IPS-18c (cell line): Measurements from ENCODE around the gene NECAB2.
"Not testable (repeated sequence)": the region's sequence is repeated elsewhere in the genome, so short reads cannot be mapped to it uniquely, and the experiment has no call there.

Source experiments
- H3K4me3 ChIP-seq: 2 replicates; pipeline ENCODE4 v1.7.0; 2013; ENCODE audit warnings: low read depth, mild to moderate bottlenecking, low read length, moderate library complexity; ENCODE audit not compliant: insufficient read depth
- H3K9me3 ChIP-seq: one replicate; pipeline ENCODE4 v1.6.1; 2013; ENCODE audit warnings: mild to moderate bottlenecking, low read length, moderate library complexity; ENCODE audit not compliant: control insufficient read depth, insufficient read depth

Gene NECAB2

GRCh38 chr16:83934684-83934977 lies 33.4 kb upstream of the NECAB2 start:
- Histone ChIP-seq H3K4me3 (no peak overlapping the region), H3K9me3 (no peaks in the 10 kb centered on the region)

DNA sequence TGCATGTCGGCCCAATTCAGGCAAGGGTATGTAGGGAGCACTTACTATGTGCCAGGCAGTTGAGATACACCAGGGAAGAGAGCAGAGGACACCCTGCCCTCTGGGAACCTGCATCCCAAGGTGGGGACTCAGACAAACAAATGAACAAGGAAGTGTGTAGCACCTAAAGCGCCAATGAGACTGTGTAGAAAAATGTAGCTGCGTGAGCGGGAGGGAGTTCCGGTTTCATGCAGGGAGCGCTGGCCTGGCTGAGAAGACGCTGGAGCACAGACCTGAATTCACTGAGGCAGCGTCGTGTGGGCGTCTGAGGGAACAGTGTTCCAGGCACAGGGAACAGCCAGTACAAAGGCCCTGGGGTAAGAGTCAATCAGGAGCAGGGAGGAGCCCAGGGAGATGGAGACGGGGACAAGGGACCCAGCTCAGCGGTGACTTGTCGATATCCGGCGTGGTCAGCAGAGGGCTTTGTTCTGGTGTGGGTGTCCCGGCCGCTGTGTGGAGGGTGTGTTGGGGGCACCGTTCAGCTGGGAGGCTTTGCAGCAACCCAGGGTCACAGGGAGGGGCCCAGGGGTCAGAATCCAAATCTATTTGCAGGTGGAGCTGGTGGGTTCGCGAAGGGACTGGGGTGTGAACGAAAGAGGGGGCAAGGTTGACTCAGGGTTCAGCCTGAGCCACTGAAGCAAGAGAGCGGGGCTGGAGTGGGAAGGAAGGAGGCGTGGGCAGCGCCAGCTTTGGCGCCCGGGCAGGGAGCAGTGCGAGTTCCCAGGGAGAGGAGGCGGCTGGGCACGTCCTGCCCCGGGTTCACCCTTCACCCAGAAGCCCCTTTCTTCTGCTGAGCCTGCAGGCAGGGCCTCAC lies 32.8 kb upstream of the NECAB2 start:
- H3K4me3 ChIP-seq: no peak overlapping the region
- H3K9me3 ChIP-seq: no peaks in the 10 kb centered on the region

- no peaks in the 10 kb centered on the region for H3K9me3 ChIP-seq
Measured at GRCh38 chr16:83935858-83936255, 32.2 kb upstream of the NECAB2 start.

GRCh38 chr16:83936581-83937165 lies 31.4 kb upstream of the NECAB2 start:
- no peaks in the 10 kb centered on the region for H3K9me3 ChIP-seq
- H3K4me3 ChIP-seq: no peak overlapping the region

More at GRCh38 chr16:83935858-83936255, 32.2 kb upstream of the NECAB2 start:
- H3K4me3 ChIP-seq: no peak overlapping the region

DNA sequence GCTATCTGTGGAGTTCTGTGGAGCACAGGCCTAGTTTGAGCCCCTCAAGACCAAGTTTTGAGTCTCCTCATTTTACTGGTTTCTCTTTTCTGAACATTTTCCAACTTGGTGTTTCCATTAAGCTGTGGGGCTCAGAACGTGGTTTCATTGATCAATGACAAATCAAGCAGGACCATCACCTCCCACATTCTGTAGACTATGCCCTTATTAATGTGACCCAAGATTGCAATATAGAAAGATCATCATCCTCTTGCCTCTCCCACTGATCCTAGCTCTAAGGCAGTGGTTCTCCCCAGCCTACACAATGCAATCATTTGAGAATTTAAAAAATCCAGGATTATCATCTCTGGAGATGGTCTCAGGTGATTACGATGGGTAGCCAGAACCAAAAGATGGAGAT lies 30.8 kb upstream of the NECAB2 start:
- Histone ChIP-seq H3K9me3 (no peaks in the 10 kb centered on the region), H3K4me3 (no peak overlapping the region)

DNA sequence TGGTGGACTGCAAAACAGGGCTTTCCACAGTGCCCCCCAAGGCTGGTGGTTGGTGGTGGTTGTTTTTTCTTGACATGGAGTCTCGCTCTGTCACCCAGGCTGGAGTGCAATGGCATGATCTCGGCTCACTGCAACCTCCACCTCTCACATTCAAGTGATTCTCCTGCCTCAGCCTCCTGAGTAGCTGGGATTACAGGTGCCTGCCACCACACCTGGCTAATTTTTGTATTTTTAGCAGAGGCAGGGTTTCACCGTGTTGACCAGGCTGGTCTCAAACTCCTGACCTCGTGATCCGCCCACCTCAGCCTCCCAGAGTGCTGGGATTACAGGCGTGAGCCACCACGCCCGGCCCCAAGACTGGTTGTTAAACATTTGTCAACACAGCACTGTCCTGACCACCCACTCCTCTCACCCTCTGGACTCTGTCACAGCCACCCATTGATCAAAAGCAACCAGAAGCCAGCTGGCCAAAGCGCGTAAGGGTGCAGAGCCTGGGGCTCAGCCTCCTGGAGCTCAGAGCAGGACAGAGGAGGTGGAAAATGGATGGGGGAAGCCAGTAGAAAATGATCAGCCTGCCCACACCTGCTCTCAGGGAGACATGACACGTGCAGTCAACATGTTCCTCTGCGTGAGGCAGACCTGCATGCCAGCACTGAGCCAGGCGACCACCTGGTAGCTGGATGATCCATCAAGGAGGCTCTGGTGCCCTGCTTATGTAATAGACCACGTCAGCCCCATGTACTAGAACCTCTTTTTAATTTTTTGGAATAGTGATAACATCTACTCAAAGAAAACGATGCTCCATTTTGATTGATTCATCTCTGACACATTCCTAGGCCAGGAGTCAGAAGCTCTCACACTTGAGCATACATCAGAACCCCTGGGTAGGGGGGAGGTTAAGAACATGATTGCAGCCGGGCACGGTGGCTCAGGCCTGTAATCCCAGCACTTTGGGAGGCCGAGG lies 29.8 kb upstream of the NECAB2 start:
- H3K9me3 ChIP-seq: no peaks in the 10 kb centered on the region
- no peak overlapping the region for H3K4me3 ChIP-seq

DNA sequence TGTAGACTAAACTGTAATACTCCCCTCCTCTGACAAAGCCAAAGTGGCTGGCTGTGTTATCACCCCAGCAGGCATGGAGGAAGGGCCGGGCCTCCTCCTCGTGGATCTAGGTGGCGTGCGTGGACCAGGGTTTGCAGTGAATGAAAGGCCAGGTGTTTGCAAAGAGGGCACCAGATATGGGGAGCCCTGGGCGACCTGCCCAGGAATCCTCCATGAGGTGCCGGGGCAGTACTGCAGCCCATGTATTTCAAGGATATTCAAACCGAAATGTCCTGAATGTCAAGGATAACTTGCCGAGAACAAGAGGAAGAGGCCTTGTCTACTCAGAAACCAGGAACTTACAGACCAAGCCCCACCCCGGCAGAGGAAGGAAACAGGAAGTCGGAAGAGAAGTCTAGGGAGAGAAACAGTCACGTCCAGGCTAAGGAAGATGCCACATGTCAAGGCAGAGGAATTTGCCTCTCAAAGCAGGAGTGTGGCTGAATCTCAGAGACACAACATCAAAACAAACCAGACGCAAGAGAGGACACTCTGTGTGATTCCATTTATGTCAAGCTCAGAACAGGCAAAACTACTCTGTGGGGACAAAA lies 28.7 kb upstream of the NECAB2 start:
- H3K4me3 ChIP-seq: no peak overlapping the region
- H3K9me3 ChIP-seq: no peaks in the 10 kb centered on the region

DNA sequence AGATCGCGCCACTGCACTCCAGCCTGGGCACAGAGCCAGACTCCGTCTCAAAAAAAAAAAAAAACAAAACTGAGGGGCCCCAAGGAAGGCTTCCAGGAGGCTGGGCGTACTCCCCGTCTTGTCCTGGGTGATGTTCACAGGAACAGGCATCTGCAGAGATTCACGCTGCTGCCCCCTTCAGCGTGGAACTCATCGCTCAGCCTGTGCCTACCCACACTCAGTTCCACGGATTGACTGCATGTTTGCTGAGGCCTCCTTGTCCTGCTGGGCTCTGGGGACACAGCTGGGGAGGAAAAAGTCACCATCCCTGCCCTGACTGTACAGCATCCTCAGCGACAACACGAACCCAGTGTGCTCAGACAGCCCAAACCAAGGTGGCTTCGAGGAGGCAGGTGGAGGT lies 27.9 kb upstream of the NECAB2 start:
- Histone ChIP-seq H3K4me3 (no peak overlapping the region), H3K9me3 (no peaks in the 10 kb centered on the region)

DNA sequence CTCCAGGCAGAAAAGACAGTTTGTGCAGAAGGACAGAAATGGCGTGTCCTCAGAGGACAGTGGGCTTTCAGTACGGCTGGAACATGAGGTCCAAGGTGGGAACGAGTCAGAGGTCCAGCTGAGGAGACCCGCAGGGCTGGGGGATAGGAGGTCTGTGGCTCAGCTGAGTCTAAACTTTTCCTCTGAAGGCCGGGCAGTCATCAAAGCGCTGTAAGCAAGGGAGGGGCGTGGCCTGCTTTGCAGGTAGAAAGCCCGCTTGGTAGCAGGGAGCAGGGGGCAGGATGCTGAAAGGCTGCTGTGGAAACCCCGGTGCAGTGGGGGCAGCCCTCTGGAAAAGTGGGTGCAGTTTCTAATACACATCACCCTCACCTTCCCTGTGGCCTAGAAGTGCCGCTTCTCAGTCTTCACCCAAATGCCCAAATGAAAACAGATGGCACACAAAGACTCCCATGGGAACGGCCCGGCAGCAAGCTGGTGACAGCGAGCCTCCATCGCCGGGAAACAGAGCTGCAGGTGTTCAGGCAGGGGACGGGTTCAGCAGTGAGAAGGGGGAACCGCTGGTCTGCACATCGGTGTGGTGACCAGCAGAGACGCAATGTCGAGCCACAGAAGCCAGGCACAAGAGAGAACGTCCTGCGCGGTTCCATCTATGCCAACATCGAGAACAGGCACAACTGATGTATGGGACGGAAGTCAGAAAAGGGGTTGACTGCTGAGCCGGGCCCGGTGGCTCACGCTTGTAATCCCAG lies 27.2 kb upstream of the NECAB2 start:
- Histone ChIP-seq H3K4me3 (no peak overlapping the region), H3K9me3 (no peaks in the 10 kb centered on the region)

DNA sequence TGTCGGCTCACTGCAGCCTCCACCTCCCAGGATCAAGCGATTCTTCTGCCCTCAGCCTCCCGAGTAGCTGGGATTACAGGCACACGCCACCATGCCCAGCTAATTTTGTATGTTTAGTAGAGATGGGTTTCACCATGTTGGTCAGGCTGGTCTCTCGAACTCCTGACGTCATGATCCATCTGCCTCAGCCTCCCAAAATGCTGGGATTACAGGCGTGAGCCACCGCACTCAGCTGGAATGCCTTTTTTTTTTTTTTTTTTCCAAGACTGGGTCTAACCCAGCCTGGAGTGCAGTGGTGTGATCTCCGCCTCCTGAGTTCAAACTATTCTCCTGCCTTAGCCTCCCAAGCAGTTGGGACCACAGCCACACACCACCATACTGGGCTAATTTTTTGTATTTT lies 26.5 kb upstream of the NECAB2 start:
- not testable (repeated sequence) for H3K9me3 ChIP-seq, H3K4me3 ChIP-seq

DNA sequence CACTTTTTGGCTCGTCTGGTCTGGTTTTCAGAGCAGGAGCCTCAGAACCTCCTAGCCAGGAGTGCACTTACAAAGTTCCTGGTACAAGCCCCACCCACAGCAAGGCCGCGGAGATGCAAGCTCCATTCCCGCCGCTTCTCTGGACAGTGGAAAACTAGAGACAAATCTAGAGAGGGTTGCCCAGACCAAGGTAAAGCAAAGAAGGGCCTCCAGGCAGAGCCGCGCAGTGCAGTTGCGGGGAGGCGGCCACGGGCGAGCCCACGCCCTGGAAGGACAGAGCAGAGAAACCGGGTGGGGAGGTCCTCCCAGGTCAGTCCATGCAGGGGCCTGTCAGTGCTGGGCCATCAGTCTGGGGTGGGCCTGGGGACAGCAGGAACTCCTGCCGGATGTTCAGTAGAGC lies 26.0 kb upstream of the NECAB2 start:
- Histone ChIP-seq H3K4me3 (no peak overlapping the region), H3K9me3 (no peaks in the 10 kb centered on the region)

DNA sequence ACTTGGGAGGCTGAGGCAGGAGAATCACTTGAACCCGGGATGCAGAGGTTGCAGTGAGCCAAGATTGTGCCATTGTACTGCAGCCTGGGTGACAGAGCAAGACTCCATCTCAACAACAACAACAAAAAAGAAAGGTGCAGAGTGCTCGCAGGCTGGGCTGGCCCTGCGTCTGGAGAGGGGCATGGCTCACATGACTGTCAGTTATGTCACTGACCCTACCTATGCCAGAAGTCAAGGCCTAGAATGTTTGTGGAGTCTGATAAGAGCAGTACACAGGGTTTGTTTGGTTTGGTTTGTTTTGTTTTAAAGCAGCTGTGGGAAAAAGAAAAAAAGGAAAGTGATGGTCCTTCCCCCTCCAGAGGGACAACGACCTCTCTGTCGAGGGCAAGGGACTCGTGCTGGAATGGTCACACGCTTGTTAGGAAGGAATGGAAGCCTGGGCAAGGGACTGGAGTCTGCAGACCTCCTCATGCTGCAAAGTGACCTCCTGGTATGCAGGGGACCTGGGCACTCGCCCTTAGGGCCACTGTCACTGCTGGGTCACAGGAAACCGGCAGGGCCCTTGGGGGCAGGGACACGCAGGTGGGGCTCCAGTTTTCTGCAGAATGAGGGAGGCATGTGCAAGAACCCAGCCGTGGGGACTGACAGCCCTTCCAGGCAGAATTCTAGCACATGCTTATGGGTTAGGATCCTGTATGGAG lies 25.1 kb upstream of the NECAB2 start:
- Histone ChIP-seq H3K4me3 (no peak overlapping the region), H3K9me3 (no peaks in the 10 kb centered on the region)

DNA sequence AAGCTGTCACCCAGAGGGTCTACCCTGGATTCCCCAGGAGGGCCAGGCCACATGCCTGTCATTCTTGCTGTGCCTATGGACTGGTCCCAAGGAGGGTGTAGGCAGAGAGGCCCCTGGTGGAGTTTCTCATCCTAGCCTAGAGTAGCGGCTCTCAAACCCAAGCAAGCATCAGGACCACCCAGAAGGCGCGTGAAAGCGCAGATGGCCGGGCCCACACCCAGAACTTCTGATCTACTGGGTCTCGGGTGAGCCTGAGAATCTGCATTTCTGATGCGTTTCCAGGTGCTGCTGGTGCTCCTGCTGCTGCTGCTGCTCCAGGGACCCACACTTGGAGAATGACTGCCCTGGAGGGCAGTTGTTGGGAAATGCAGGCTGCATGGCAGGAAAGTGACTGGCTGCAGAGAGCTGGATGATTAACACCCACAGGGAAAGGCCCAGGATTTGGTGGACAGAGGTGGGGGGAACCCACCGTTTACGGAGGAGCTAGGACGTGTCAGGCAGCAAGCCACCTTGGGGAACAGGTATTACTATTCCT lies 24.5 kb upstream of the NECAB2 start:
- Histone ChIP-seq H3K4me3 (no peak overlapping the region), H3K9me3 (no peaks in the 10 kb centered on the region)

- no peaks in the 10 kb centered on the region for H3K9me3 ChIP-seq
- no peak overlapping the region for H3K4me3 ChIP-seq
Measured at GRCh38 chr16:83945587-83945986, 22.5 kb upstream of the NECAB2 start.

DNA sequence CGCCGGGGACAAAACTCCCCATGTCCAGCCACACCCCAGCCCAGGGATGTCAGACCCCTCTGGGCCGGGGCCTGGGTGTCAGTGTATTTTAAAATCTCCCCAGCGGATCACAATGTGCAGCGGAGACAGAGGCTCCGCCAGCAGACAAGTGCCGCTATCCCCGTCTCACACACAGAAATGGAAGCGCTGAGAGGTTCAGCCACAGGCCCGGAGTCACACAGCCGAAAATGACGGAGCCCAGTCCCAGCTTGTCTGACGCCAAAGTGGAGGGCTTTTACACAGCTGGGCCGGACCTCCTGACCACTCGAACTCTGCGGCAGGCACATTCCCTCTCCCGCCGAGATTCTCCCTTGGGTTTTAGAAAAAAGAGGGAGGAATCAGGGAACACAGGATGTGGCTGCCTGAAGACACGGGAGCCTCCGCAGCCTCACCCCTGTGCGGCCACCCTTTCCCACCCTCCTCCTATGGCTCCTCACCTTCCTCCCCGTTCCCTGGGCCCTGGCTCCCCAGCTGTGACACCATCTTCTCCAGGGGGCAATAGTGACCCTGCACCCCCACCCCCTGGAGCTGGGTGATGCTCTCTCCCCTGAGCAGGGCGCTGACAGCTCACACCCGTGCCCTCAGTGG lies 21.8 kb upstream of the NECAB2 start:
- H3K4me3 ChIP-seq: no peak overlapping the region
- no peaks in the 10 kb centered on the region for H3K9me3 ChIP-seq
